Peyer's patch (tissue), 4 donors: ENCODE data around the gene RFXANK.

Source experiments
- POLR2A ChIP-seq, 2 donors: fragments of 450-650 bp; IDR thresholded peaks; one replicate each; pipeline ENCODE4 v1.5.1; 2017; ENCODE audit warnings: antibody characterized with exemption in 2 of 2, mild to moderate bottlenecking in 2 of 2, moderate library complexity in 2 of 2
- TF ChIP-seq, protein P1 (sequence below), 6 experiments: fragments of 450-650 bp in 4 of 6; fragments of 200-600 bp in 2 of 6; sonication (generic) in 1 of 6; IDR thresholded peaks; one replicate each; pipeline ENCODE4 v1.5.1; 2017 to 2019; ENCODE audit warnings: antibody characterized with exemption in 6 of 6, mild to moderate bottlenecking in 3 of 6, moderate library complexity in 1 of 6

DNA sequence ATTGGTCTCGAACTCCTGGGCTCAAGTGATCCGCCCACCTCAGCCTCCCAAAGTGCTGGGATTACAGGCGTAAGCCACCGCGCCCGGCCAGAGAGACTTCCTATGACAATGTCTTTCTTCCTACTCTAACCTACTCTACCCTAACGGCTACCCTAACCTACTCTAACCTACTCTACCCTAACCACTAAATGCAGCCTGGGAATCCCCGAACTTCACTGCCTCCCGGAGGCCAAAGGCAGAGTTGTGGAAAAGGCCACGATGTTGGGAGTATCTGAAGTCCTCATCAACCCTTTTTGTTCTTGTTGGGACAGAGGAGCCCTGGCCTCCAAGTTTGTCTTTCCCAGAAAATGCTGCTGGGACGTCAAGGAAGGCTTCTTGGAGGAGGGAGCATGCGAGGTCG lies 12.1 kb downstream of the RFXANK start:
- TF ChIP-seq, protein P1, sequence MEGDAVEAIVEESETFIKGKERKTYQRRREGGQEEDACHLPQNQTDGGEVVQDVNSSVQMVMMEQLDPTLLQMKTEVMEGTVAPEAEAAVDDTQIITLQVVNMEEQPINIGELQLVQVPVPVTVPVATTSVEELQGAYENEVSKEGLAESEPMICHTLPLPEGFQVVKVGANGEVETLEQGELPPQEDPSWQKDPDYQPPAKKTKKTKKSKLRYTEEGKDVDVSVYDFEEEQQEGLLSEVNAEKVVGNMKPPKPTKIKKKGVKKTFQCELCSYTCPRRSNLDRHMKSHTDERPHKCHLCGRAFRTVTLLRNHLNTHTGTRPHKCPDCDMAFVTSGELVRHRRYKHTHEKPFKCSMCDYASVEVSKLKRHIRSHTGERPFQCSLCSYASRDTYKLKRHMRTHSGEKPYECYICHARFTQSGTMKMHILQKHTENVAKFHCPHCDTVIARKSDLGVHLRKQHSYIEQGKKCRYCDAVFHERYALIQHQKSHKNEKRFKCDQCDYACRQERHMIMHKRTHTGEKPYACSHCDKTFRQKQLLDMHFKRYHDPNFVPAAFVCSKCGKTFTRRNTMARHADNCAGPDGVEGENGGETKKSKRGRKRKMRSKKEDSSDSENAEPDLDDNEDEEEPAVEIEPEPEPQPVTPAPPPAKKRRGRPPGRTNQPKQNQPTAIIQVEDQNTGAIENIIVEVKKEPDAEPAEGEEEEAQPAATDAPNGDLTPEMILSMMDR (IDR thresholded peaks at IDR 0.05) = no peak
- no peak for TF ChIP-seq POLR2A (IDR thresholded peaks at IDR 0.05)
